ENCODE measurements around the gene HMGCR.
"Not testable (repeated sequence)": the region's sequence is repeated elsewhere in the genome, so short reads cannot be mapped to it uniquely, and the experiment has no call there.

HMGCR gene

DNA sequence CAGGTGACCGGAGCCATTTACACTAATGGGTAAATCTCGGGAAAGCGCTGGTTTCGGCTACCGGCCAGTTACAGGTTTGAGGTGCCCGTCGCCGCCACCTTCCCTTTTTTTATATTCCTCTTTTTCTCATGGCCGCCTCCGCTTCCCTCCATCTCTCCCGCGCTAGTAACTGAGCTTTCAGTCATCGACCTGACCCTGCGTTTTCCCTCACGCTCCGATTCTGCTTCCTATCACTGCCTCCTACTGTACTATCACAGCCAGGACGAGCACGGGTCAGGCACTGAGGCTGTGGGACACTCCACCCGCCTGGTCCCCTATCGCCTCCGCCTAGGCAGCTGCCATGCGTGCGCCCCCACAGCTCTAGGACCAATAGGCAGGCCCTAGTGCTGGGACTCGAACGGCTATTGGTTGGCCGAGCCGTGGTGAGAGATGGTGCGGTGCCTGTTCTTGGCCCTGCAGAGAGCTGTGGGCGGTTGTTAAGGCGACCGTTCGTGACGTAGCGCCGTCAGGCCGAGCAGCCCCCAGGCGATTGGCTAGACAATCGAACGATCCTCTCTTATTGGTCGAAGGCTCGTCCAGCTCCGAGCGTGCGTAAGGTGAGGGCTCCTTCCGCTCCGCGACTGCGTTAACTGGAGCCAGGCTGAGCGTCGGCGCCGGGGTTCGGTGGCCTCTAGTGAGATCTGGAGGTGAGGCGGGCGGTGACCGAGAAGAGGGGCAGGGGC is at the start of gene HMGCR:
Gene HMGCR, plus strand, starts transcription at position 606 of the 722 bp plus-strand sequence. CDS start 5,386 bp downstream, outside the sequence.
- FAIRE-seq: no peak

DNA sequence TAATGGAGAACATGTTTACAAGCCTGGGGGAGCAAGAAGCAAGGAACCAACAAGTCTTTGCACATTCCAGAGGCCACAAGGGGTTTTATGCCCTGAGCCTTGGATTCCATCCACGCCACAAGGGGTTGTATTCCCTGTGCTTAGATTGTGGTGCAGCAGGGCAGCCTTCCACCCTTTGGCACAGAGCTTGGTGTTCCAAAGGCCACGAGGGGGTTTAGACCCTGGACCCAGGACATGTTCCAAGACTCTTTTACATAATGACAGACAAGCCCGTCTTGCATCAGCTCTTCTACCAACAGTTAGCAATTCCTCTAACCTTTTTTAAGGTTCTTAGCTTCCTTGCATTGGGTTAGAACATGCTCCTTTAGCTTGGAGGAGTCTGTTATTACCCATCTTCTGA is 45.2 kb upstream of the HMGCR start:
- not testable (repeated sequence) for FAIRE-seq

More for the DNA sequence above, at the start of gene HMGCR:
- TF ChIP-seq, protein P1, sequence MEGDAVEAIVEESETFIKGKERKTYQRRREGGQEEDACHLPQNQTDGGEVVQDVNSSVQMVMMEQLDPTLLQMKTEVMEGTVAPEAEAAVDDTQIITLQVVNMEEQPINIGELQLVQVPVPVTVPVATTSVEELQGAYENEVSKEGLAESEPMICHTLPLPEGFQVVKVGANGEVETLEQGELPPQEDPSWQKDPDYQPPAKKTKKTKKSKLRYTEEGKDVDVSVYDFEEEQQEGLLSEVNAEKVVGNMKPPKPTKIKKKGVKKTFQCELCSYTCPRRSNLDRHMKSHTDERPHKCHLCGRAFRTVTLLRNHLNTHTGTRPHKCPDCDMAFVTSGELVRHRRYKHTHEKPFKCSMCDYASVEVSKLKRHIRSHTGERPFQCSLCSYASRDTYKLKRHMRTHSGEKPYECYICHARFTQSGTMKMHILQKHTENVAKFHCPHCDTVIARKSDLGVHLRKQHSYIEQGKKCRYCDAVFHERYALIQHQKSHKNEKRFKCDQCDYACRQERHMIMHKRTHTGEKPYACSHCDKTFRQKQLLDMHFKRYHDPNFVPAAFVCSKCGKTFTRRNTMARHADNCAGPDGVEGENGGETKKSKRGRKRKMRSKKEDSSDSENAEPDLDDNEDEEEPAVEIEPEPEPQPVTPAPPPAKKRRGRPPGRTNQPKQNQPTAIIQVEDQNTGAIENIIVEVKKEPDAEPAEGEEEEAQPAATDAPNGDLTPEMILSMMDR (IDR thresholded peaks at IDR 0.05; ENCODE audit: insufficient read depth, missing control alignments): peak; percentile 39
- peak; percentile 19 for DNase-seq (ENCODE audit: insufficient read length, low spot score)

DNA sequence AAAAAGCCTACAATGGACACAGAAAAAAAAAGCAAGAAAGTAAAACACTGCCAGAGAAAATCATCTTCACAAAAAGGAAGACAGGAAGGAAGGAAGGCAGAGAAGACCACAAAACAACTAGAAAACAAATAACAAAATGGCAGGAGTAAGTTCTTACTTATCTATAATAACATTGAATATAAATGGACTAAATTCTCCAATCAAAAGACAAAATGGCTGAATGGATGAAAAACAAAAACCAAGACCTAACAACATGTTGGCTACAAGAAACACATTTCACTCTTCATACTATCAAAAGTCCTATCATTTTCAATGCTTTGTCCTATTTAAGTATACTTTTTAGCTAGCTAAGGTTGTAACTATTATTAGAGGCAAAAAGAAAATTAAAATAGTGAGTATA is 36.9 kb upstream of the HMGCR start:
- FAIRE-seq (no peak), DNase-seq (ENCODE audit: insufficient read length, low spot score) (no peak)
- TF ChIP-seq, protein P1 (IDR thresholded peaks at IDR 0.05; ENCODE audit: insufficient read depth, missing control alignments): no peak

More for the DNA sequence above, 45.2 kb upstream of the HMGCR start:
- DNase-seq (ENCODE audit: insufficient read length, low spot score): not testable (repeated sequence)

DNA sequence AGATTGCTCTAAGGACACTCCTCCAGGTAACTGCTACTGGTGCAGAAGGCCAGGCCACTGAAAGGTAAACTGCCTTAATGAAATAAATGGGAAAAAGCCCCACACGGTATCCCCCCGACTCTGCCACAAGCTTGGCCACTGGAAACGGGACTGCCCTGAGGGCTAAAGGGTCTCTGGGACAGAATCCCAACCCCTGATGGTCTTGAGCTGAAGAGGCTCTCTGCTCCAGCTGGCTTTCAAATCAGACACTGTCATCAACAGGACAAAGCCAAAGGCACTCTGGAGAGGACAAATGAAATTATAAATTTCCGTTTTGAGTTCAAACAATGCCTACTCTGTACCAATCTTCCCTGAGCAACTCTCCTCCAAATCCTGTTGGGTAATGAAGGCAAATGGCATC is 33.6 kb upstream of the HMGCR start:
- DNase-seq (ENCODE audit: insufficient read length, low spot score) (no peak), FAIRE-seq (no peak)
- TF ChIP-seq, protein P1 (IDR thresholded peaks at IDR 0.05; ENCODE audit: insufficient read depth, missing control alignments): no peak

DNA sequence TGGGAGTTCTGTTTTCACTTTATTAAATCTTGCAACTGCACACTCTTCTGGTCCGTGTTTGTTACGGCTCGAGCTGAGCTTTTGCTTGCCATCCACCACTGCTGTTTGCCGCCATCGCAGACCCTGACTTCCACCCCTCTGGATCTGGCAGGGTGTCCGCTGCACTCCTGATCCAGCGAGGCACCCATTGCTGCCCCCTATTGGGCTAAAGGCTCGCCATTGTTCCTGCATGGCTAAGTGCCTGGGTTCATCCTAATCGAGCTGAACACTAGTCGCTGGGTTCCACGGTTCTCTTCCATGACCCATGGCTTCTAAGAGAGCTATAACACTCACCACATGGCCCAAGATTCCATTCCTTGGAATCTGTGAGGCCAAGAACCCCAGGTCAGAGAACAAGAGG is 32.5 kb upstream of the HMGCR start:
- not testable (repeated sequence) for FAIRE-seq; DNase-seq (ENCODE audit: insufficient read length, low spot score)

DNA sequence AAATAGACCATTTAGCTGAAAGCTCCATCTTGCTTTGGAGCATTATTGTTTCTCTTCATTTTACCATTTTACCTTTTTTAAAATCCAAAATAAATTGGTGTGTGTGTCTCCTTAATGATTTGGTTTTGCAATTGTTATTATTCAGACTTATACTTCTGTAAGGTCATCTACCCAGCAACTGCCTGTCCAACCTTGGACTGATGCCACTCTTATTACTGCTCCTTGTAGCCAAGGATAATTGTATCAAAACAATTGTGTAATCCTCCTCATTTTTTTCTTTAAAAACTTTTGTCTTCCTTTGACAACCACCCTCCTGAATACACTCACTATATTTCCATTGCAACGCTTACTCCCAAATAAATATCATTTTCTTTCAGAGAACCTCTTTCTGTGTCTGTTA is 30.3 kb upstream of the HMGCR start:
- FAIRE-seq (no peak), DNase-seq (ENCODE audit: insufficient read length, low spot score) (no peak)
- TF ChIP-seq, protein P1 (IDR thresholded peaks at IDR 0.05; ENCODE audit: insufficient read depth, missing control alignments): no peak

DNA sequence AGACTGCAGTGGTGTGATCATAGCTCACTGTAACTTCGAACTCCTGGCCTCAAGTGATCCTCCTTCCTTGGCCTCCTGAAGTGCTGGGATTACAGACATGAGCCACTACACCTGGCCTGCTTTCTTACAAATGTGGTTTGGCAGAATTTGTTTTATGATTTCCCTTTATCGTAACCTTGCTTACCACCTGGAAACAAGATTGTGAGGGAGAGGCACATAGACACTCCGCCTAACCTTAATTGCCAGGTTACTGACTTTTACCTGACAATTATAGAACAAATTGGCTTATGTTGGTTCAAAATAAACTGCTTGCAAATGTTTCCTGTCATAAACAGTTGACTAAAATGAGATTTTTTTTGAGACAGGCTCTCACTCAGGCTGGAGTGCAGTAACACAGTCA is 26.8 kb upstream of the HMGCR start:
- FAIRE-seq: no peak
- TF ChIP-seq, protein P1 (IDR thresholded peaks at IDR 0.05; ENCODE audit: insufficient read depth, missing control alignments): no peak
- no peak for DNase-seq (ENCODE audit: insufficient read length, low spot score)

DNA sequence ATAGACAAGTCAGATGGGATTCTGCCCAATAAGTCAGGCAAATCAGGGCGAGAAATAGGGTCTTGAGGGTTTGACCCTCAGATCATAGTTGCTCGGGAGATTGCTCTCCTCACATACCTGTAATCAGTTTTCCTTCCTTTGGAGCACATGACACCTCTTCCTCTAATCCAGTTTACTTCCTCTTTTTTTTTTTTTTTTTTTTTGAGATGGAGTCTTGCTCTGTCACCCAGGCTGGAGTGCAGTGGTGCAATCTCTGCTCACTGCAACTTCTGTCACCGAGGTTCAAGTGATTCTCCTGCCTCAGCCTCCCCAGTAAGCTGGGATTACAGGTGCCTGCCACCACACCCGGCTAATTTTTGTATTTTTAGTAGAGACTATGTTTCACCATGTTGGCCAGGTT is 17.9 kb upstream of the HMGCR start:
- FAIRE-seq; DNase-seq (ENCODE audit: insufficient read length, low spot score): not testable (repeated sequence)

DNA sequence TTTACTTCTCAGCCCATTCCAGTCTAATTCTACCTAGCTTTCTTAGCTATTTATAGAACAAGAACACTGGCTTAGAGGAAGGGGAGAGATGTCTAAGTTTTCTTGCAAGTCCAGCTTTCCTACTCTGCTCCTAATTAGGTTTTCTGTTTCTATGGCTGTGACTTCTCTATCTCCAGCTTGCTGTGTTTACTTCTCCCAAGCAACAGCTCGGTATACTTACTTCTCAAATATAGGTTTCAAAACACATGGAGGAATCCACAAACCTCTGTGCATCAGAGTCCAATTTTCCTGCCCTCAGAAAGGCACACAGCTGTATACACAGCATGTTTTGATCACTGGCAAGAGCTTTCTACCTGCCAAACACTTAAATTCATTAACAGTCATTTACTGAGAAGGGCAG is 17.4 kb upstream of the HMGCR start:
- DNase-seq (ENCODE audit: insufficient read length, low spot score): no peak
- FAIRE-seq: no peak
- TF ChIP-seq, protein P1 (IDR thresholded peaks at IDR 0.05; ENCODE audit: insufficient read depth, missing control alignments): no peak

Measured in D721Med (cell line).